GM23338 (cell line): ENCODE measurements around the gene TRUB2. TPM values are rescaled to one million over a fixed set of nuclear protein-coding genes. Genes with fewer than 3 reads are reported as not detected.

ENCODE experiments used
- ATAC-seq: fragments of 200-7000 bp; cut with Tn5 transposase; 3 replicates; pipeline ENCODE4 v1.9.1; 2020
- DNase-seq: peaks from one replicate; pipeline ENCODE4 v3.0.0-alpha.2; 2015; ENCODE audit warnings: low spot score
- H2AFZ ChIP-seq: fragments of 200-600 bp; sonication (generic); 2 replicates; pipeline ENCODE4 v1.8.0; 2016; ENCODE audit warnings: antibody characterized with exemption, mild to moderate bottlenecking, moderate library complexity
- H3F3A ChIP-seq: fragments of 200-600 bp; sonication (generic); replicated peaks from 2 replicates; pipeline ENCODE4 v1.8.0; 2017; ENCODE audit warnings: antibody characterized with exemption, mixed run types, low read depth
- H3K27ac ChIP-seq: fragments of 200-600 bp; sonication (generic); 2 replicates; pipeline ENCODE4 v1.6.1; 2016; ENCODE audit warnings: low read depth
- H3K27me3 ChIP-seq: fragments of 200-600 bp; sonication (generic); 2 replicates; pipeline ENCODE4 v1.8.0; 2016; ENCODE audit warnings: mild to moderate bottlenecking, mixed run types, moderate library complexity; ENCODE audit not compliant: insufficient read depth
- H3K36me3 ChIP-seq: fragments of 200-600 bp; sonication (generic); 2 replicates; pipeline ENCODE4 v1.8.0; 2016; ENCODE audit warnings: mild to moderate bottlenecking; ENCODE audit not compliant: insufficient read depth
- H3K4me1 ChIP-seq: fragments of 200-600 bp; sonication (generic); 2 replicates; pipeline ENCODE4 v1.8.0; 2016; ENCODE audit warnings: mild to moderate bottlenecking, moderate library complexity; ENCODE audit not compliant: insufficient read depth
- H3K4me2 ChIP-seq: fragments of 200-600 bp; sonication (generic); 2 replicates; pipeline ENCODE4 v1.7.1; 2017; ENCODE audit warnings: mixed run types
- H3K4me3 ChIP-seq: fragments of 200-600 bp; sonication (generic); 2 replicates; pipeline ENCODE4 v1.6.1; 2016; ENCODE audit warnings: mixed run types
- H3K79me2 ChIP-seq: fragments of 200-600 bp; sonication (generic); replicated peaks from 2 replicates; pipeline ENCODE4 v1.8.0; 2017; ENCODE audit warnings: mild to moderate bottlenecking; ENCODE audit not compliant: insufficient read depth
- H3K9me2 ChIP-seq: fragments of 200-600 bp; sonication (generic); 2 replicates; pipeline ENCODE4 v1.8.0; 2017; ENCODE audit not compliant: insufficient read depth
- H4K20me1 ChIP-seq: fragments of 200-600 bp; sonication (generic); replicated peaks from 2 replicates; pipeline ENCODE4 v1.8.0; 2017; ENCODE audit warnings: mild to moderate bottlenecking; ENCODE audit not compliant: insufficient read depth
- H3K27ac Mint-ChIP-seq: 2 replicates; pipeline ENCODE4 v1.8.0; 2020; ENCODE audit warnings: inconsistent platforms, mild to moderate bottlenecking, moderate library complexity, mixed read lengths
- H3K27me3 Mint-ChIP-seq: 3 replicates; pipeline ENCODE4 v1.8.0; 2022; ENCODE audit warnings: low read depth, mild to moderate bottlenecking, moderate library complexity, mixed read lengths, inconsistent platforms; ENCODE audit not compliant: insufficient read depth, poor library complexity
- H3K36me3 Mint-ChIP-seq: 3 replicates; pipeline ENCODE4 v1.8.0; 2021; ENCODE audit warnings: low read depth, mild to moderate bottlenecking, inconsistent platforms, moderate library complexity, mixed read lengths
- H3K4me1 Mint-ChIP-seq: 3 replicates; pipeline ENCODE4 v1.8.0; 2020; ENCODE audit warnings: mild to moderate bottlenecking, inconsistent platforms, mixed read lengths
- H3K4me3 Mint-ChIP-seq: 3 replicates; pipeline ENCODE4 v1.8.0; 2021; ENCODE audit warnings: moderate library complexity, mild to moderate bottlenecking, inconsistent platforms, mixed read lengths
- H3K9me3 Mint-ChIP-seq: 3 replicates; pipeline ENCODE4 v1.8.0; 2020; ENCODE audit warnings: moderate library complexity, mild to moderate bottlenecking, inconsistent platforms, mixed read lengths
- CREB1 ChIP-seq: fragments of 250-450 bp; sonication (Bioruptor Pico); IDR thresholded peaks from 2 replicates; pipeline ENCODE4 v1.5.0; 2020; ENCODE audit warnings: low read depth, mild to moderate bottlenecking, moderate library complexity
- CTCF ChIP-seq, 2 experiments: fragments of 200-600 bp in 1 of 2; sonication (generic) in 1 of 2; conservative IDR thresholded peaks; 2 replicates each; pipeline versions ENCODE4 v1.5.1 to v1.6.1; 2016 to 2017; ENCODE audit warnings: antibody characterized with exemption in 2 of 2, low read depth in 2 of 2, mild to moderate bottlenecking in 2 of 2, moderate library complexity in 1 of 2
- ETS1 ChIP-seq: IDR thresholded peaks from 2 replicates; pipeline ENCODE4 v1.6.1; 2016; ENCODE audit warnings: antibody characterized with exemption
- EZH2 ChIP-seq: fragments of 200-600 bp; sonication (generic); IDR thresholded peaks from one replicate; pipeline ENCODE4 v1.8.0; 2017; ENCODE audit warnings: antibody characterized with exemption, mild to moderate bottlenecking, low read depth; ENCODE audit not compliant: unreplicated experiment
- EZH2phosphoT487 ChIP-seq: fragments of 200-600 bp; sonication (generic); IDR thresholded peaks from one replicate; pipeline ENCODE4 v1.8.1; 2018; ENCODE audit warnings: antibody characterized with exemption; ENCODE audit not compliant: unreplicated experiment
- JUNB ChIP-seq: IDR thresholded peaks from one replicate; pipeline ENCODE4 v1.6.1; 2016; ENCODE audit warnings: antibody characterized with exemption; ENCODE audit not compliant: unreplicated experiment
- NANOG ChIP-seq: IDR thresholded peaks from 2 replicates; pipeline ENCODE4 v1.6.1; 2016; ENCODE audit warnings: antibody characterized with exemption, borderline replicate concordance
- POLR2AphosphoS5 ChIP-seq: IDR thresholded peaks from 2 replicates; pipeline ENCODE4 v1.6.1; 2016; ENCODE audit warnings: antibody characterized with exemption, low read depth
- REST ChIP-seq: IDR thresholded peaks from one replicate; pipeline ENCODE4 v1.6.1; 2018; ENCODE audit warnings: antibody characterized with exemption; ENCODE audit not compliant: unreplicated experiment
- STAT1 ChIP-seq: IDR thresholded peaks from one replicate; pipeline ENCODE4 v1.6.1; 2016; ENCODE audit warnings: antibody characterized with exemption; ENCODE audit not compliant: unreplicated experiment
- ZNF114 ChIP-seq: fragments of 250-450 bp; sonication (Bioruptor Pico); IDR thresholded peaks from 2 replicates; pipeline ENCODE4 v1.5.0; 2020; ENCODE audit warnings: mild to moderate bottlenecking, moderate library complexity
- ZNF331 ChIP-seq: fragments of 250-450 bp; sonication (Bioruptor Pico); IDR thresholded peaks from 2 replicates; pipeline ENCODE4 v1.5.0; 2020; ENCODE audit warnings: low read depth, mild to moderate bottlenecking, moderate library complexity
- ZNF462 ChIP-seq: fragments of 250-450 bp; sonication (Bioruptor Pico); IDR thresholded peaks from 2 replicates; pipeline ENCODE4 v1.5.0; 2020; ENCODE audit warnings: mild to moderate bottlenecking, moderate library complexity
- polyA plus RNA-seq: library from polyadenylated mRNA; unstranded; fragments of >200 nt; fragmentation: Nextera tagmentation; extraction: Ambion mirVana; gene quantifications from 2 replicates; pipeline ENCODE4 v1.2.1, GENCODE V29; 2016
- total RNA-seq: library from RNA; depleted of rRNA; stranded (reverse); fragments of >200 nt; shearing (Covaris generic); gene quantifications from 2 replicates; pipeline ENCODE4 v1.2.3, GENCODE V29; 2014

The TRUB2 gene
- total and polyA plus RNA-seq, 2 experiments from 2014 or later: 15.4 to 31.4 TPM

GRCh38 chr9:128304136-128304970 is 17.9 kb downstream of the TRUB2 start:
- Histone ChIP-seq H3K36me3 (0 out of 2 replicates have a peak, but pooled peaks cover 5% of the 10 kb centered on the region), H3K79me2 (no peaks in the 10 kb centered on the region), H3K27me3 (no peaks in the 10 kb centered on the region), H2AFZ (no peak overlapping the region), H3K9me2 (no peaks in the 10 kb centered on the region), H3F3A (no peaks in the 10 kb centered on the region), H3K4me1 (no peaks in the 10 kb centered on the region), H4K20me1 (no peaks in the 10 kb centered on the region), H3K27ac (no peak overlapping the region), H3K4me3 (no peak overlapping the region), H3K4me2 (no peak overlapping the region)
- H3K27me3 Mint-ChIP-seq: peaks cover 8% of the 10 kb centered on the region
- no peak overlapping the region for H3K4me3 Mint-ChIP-seq
- no peak for DNase-seq
- H3K27ac Mint-ChIP-seq: no peak overlapping the region; the same call in 1 of the 2 replicates
- H3K36me3 Mint-ChIP-seq: peaks cover 14% of the 10 kb centered on the region
- no peaks in the 10 kb centered on the region for H3K9me3 Mint-ChIP-seq
- peak; percentile 25; the same call in 2 of the 3 replicates for ATAC-seq
- TF ChIP-seq ZNF114 (CRISPR knock-in tag) (no peak), ETS1 (no peak), STAT1 (no peak), ZNF331 (CRISPR knock-in tag) (no peak), REST (no peak), POLR2AphosphoS5 (no peak), EZH2phosphoT487 (no peak), CREB1 (CRISPR knock-in tag) (no peak), NANOG (no peak), ZNF462 (CRISPR knock-in tag) (no peak), JUNB (no peak), CTCF (conservative IDR thresholded peaks at IDR 0.05; ENCODE audit: low read depth in 2 of 2) (no peak), EZH2 (no peak)
- H3K4me1 Mint-ChIP-seq: no peaks in the 10 kb centered on the region
